NOMO-1 treated with dmso at 0.1 percent for 144 hours (cell line): ENCODE measurements around the gene TMEFF2.

Source experiments
- DNase-seq: peaks from one replicate; lab custom pipeline; 2025; ENCODE audit not compliant: unreplicated experiment; lab: John Stamatoyannopoulos, UW

TMEFF2 gene

GRCh38 chr2:191910518-191910917, 284.2 kb downstream of the TMEFF2 start:
- no peak for DNase-seq

- no peak for DNase-seq
Observed at GRCh38 chr2:191908874-191909273, 285.9 kb downstream of the TMEFF2 start.

- DNase-seq: no peak
Observed at GRCh38 chr2:191907545-191907944, 287.2 kb downstream of the TMEFF2 start.

GRCh38 chr2:191907091-191907490, 287.6 kb downstream of the TMEFF2 start:
- no peak for DNase-seq

GRCh38 chr2:191905336-191905735, 289.4 kb downstream of the TMEFF2 start:
- no peak for DNase-seq

- no peak for DNase-seq
Observed at GRCh38 chr2:191901031-191901430, 293.7 kb downstream of the TMEFF2 start.

GRCh38 chr2:191899410-191899809, 295.3 kb downstream of the TMEFF2 start:
- DNase-seq: no peak
